Measurements from ENCODE around the gene FILIP1L.

FILIP1L gene

DNA sequence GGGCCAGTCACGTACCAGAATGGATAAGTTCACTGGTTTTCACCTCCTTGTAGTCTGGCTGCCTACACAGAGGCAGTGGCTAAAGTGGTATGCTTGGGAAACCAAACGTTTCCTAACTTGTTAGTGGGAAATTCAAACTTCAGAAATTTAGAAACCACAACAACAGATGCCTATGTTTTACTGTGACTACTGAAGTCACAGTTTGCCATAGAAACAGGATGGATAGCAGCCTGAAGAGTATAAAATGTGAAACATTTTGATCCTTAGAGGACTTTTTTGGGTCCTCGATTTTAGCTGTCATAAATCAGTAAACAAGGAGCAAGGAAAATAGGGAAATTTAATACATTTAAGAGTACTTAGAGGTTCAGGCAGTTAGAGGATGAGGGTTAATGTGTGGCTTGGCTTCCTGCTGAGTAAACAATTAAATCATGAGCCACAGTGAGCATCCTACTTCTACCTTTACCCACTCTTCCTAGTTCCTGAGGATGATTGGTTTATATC is 248.0 kb downstream of the FILIP1L start:
- DNase-seq (ENCODE audit: low read depth) = peak; percentile 44

DNA sequence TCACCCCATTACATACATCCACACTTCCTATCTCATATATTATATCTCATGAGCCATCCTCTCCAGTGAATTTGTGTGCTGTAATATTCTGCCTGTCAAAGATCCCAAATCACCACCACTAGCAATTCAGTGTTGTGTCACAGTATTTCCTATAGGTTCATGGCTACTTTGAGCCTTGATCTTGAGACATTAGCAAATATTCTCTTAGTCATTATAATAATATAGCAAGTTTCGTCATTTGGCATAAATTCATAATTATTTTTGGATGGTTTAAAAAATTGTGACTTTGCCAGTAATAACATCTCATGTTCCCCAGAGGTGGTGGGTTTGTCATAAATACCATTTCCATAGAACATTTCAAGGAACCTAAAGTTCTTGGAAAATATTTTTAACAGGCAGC is 249.0 kb downstream of the FILIP1L start:
- peak; percentile 42 for DNase-seq (ENCODE audit: low read depth)

GRCh38 chr3:99864289-99864688 is 250.0 kb downstream of the FILIP1L start:
- DNase-seq (ENCODE audit: low read depth) = no peak

- DNase-seq (ENCODE audit: low read depth) = no peak
Measured at GRCh38 chr3:99863588-99863987, 250.7 kb downstream of the FILIP1L start.

DNA sequence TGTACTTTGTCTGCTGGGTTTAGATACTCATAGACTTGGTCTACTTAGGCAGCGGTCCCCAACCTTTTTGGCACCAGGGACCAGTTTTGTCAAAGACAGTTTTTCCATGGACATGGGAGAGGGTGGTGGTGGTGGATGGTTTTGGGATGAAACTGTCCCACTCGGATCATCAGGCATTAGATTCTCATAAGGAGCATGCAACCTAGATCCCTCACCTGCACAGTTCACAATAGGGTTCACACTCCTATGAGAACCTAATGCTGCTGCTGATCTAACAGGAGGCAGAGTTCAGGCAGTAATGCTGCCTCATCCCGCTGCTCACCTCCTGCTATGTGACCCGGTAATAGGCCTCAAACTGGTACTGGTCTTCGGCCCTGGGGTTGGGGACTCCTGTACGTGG is 251.3 kb downstream of the FILIP1L start:
- DNase-seq (ENCODE audit: low read depth) = no peak

DNA sequence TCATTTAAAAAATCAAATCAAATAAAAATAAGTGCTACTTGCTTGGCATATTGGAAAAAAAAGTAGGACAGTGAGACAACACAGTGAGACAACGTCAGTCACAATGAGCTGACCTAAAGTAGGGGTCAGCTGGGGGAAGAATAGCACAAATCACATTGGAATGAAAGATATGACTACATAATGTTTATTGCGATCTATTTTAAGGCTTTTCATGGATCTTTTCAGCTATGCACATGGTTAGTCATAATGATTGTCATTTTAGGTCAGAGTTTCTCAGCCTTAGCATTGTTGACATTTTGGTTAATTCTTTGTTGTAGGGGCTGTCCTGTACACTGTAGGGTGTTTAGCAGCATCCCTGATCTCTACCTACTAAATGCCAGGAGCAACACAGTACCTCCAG is 252.1 kb downstream of the FILIP1L start:
- peak; percentile 89 for DNase-seq (ENCODE audit: low read depth)

GRCh38 chr3:99861216-99861615 is 253.1 kb downstream of the FILIP1L start:
- no peak for DNase-seq (ENCODE audit: low read depth)

- peak; percentile 91 for DNase-seq (ENCODE audit: low read depth)
Measured at GRCh38 chr3:99859825-99860224, 254.5 kb downstream of the FILIP1L start.

DNA sequence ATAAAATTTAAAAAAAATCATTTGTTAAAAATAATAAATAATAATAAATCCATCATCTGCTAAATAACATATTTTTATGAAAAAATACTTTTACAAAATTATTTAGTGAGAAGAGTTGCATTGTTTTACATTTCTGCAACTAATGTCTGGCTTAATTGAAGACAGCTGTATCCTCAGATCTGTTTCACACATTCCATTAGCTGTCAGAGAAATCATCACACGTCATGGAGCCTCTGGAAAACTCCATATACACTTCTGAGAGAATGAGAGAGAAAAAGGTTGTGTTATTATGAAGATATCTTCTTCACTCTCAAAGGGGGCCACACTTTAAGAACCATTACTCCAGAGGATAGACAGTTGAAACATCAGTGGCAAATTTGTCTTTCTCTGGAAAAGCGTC is 255.8 kb downstream of the FILIP1L start:
- DNase-seq (ENCODE audit: low read depth) = no peak

GRCh38 chr3:99857278-99857677 is 257.0 kb downstream of the FILIP1L start:
- no peak for DNase-seq (ENCODE audit: low read depth)

- DNase-seq (ENCODE audit: low read depth) = peak; percentile 35
Measured at GRCh38 chr3:99856437-99857220, 257.7 kb downstream of the FILIP1L start.

- no peak for DNase-seq (ENCODE audit: low read depth)
Measured at GRCh38 chr3:99855900-99856299, 258.4 kb downstream of the FILIP1L start.

- no peak for DNase-seq (ENCODE audit: low read depth)
Measured at GRCh38 chr3:99854756-99855298, 259.5 kb downstream of the FILIP1L start.

DNA sequence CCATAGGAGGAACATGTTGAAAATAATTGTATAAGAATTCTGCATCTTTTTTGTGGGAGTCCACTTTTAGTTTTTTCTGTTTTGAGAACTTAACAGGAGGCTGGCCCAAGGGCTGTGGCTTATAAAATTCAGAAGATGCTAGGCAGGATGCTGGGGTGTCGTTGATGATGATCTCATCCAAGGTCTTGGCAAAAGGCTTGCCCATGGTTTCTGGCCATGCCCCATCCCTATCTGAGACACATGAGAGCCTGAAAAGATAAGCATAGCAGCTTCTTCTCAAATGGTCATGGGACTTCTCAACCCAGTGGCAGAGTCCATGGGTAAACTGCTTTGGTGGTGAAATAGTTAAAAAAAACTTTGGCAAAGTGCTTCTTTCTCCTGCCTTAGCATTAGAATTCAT is 261.4 kb downstream of the FILIP1L start:
- peak; percentile 37 for DNase-seq (ENCODE audit: low read depth)

GRCh38 chr3:99851955-99852354 is 262.3 kb downstream of the FILIP1L start:
- no peak for DNase-seq (ENCODE audit: low read depth)

- no peak for DNase-seq (ENCODE audit: low read depth)
Measured at GRCh38 chr3:99850608-99851007, 263.7 kb downstream of the FILIP1L start.

GRCh38 chr3:99848433-99848832 is 265.9 kb downstream of the FILIP1L start:
- no peak for DNase-seq (ENCODE audit: low read depth)

DNA sequence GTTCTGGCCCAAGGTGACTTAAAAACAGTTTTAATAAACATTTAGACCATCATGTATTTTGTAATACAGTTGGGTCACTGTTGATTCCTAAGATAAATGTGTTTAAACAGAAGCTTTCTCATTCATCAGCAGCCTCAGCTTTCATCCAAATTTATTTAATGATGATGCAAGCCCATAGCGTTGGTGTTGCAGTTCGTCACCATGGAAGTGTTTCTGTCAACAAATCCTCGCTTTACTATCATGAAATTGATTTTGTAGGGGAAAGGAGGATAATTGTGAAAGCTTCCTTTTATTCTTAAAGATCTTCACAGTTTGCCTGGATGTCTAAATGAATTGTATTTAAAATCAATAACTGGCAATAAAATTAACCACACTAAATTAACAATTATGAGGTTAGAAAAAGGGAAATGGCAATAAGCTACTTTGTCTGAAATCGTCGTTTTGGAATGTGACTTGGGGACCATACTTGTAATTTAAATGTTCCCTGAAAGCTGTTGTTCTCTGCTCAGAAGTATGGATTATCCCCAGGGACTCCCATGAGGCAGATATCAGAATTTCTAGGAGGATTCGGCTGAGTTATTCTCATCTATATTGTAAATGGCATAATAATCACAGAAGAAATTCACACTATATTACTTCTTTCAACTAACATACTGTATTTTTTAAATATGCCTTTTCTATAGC is 267.7 kb downstream of the FILIP1L start:
- DNase-seq (ENCODE audit: low read depth) = no peak

DNA sequence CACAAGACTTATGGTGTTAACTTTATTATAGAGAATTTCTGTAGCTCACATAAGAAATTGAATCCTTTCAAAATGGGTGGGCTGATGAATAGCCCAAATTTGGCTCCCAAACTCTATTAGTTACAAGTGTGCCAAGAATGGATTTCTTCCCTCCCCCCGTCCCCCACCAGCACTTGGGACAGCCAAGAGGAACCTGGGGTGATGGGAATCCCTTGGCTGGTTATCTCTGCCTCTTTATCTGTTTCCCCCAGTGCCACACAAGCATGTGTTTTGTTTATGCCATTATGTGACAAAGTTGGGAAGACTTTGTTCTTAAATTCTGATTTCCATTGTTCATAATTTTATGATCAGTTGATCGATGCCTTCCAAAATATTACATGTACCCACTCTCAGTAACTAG is 268.3 kb downstream of the FILIP1L start:
- no peak for DNase-seq (ENCODE audit: low read depth)

DNA sequence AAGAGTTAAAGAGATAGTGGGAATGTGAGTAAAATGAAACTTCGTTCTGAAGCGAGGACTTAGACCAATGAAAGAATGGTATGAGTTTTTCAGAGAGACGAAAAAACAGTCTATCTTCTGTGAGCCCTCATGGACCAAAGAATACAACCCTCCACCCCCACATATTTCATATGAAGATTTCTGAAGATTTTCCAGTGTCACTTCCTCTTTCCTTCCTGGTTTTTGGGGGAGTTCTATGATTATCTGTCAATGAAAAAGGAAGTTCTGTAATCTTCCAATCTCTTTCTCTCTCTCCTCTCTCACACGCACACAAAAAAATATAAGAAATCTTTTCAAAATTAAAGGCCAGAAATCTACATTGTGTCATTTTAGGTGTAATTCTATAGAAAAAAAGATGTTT is 269.0 kb downstream of the FILIP1L start:
- no peak for DNase-seq (ENCODE audit: low read depth)

DNA sequence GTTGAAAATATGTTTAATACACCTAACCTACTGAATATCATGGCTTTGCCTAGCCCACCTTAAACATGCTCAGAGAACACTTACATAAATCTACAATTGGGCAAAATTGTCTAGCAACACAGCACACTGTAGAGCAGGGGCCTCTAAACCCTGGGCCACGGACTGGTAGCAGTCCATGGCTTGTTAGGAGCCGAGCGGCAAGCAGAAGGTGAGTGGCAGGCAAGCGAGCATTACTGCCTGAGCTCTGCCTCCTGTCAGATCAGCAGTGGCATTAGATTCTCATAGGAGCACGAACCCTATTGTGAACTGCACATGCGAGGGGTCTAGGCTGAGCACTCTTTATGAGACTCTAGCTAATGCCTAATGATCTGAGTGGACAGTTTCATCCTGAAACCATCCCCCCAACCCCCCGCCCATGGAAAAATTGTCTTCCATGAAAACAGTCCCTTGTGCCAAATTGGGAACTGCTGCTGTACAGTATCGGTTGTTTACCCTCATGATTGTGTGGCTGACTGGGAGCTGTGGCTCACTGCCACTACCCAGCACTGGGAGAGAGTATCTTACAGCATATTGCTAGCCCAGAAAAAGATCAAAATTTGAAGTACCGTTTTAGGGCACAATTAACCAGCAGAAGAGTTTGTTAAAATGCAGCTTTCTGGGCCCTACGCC is 270.6 kb downstream of the FILIP1L start:
- DNase-seq (ENCODE audit: low read depth) = no peak

- peak; percentile 76 for DNase-seq (ENCODE audit: low read depth)
Measured at GRCh38 chr3:99842826-99843589, 271.3 kb downstream of the FILIP1L start.
